Fibroblast of villous mesenchyme (primary cell): ENCODE data around the gene FOSL1. TPM values are rescaled to one million over a fixed set of nuclear protein-coding genes. Genes with fewer than 3 reads are reported as not detected.

Source experiments
- DNase-seq: peaks from one replicate; pipeline ENCODE4 v3.0.0-alpha.2; 2010; ENCODE audit warnings: low read depth
- H3K4me3 ChIP-seq: 2 replicates; pipeline ENCODE4 v1.5.1; 2011; ENCODE audit warnings: low read depth, mild to moderate bottlenecking, low read length
- total RNA-seq: library from RNA; depleted of rRNA; stranded (reverse); fragments of >200 nt; gene quantifications from 2 replicates; pipeline ENCODE4 v1.2.3, GENCODE V29; 2012
- TF ChIP-seq, protein P1 (sequence below): IDR thresholded peaks from 2 replicates; pipeline ENCODE4 v1.5.1; 2012; ENCODE audit warnings: low read depth, mild to moderate bottlenecking, low read length; ENCODE audit not compliant: insufficient read depth

Gene FOSL1
- total RNA-seq, 1 donor = 41.0 TPM

DNA sequence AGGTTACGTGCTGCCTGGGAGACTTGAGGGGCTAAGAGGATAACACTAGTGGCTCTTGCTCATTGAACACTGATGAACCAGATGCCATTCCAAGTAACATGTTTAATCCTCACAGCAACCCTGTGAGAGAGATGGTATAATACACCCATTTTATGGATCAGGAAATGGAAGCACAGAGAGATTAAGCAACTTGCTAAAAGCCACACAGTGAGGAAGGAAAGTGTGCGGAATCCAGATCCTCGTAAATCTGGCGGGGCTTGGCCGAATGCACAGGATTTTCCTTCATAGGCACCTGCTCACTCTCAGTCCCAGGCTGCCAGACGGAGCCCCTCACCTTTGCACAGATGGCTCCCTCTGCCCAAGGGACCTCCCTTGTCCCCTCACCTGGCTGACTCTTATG, 7.7 kb upstream of the FOSL1 start:
- TF ChIP-seq, protein P1, sequence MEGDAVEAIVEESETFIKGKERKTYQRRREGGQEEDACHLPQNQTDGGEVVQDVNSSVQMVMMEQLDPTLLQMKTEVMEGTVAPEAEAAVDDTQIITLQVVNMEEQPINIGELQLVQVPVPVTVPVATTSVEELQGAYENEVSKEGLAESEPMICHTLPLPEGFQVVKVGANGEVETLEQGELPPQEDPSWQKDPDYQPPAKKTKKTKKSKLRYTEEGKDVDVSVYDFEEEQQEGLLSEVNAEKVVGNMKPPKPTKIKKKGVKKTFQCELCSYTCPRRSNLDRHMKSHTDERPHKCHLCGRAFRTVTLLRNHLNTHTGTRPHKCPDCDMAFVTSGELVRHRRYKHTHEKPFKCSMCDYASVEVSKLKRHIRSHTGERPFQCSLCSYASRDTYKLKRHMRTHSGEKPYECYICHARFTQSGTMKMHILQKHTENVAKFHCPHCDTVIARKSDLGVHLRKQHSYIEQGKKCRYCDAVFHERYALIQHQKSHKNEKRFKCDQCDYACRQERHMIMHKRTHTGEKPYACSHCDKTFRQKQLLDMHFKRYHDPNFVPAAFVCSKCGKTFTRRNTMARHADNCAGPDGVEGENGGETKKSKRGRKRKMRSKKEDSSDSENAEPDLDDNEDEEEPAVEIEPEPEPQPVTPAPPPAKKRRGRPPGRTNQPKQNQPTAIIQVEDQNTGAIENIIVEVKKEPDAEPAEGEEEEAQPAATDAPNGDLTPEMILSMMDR = no peak
- no peak for DNase-seq
- H3K4me3 ChIP-seq = no peak overlapping the region

DNA sequence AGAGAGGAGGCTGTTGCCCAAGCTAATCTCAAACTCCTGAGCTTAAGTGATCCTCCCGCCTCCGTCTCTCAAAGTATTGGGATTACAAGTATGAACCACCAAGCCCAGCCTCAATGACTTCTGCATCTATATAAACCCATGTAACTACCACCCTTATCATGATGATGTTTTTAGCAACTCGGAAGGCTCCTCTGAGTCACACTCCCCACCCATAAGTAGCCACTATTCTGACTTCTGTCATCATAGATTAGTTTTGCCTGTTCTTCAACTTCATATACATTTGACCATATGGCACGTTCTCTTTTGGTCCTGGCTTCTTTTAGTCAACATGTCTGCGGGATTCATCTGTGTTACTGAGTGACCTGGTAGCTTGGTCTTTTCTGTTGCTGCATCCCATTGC, 6.4 kb upstream of the FOSL1 start:
- no peak overlapping the region for H3K4me3 ChIP-seq
- TF ChIP-seq, protein P1 = no peak
- no peak for DNase-seq

DNA sequence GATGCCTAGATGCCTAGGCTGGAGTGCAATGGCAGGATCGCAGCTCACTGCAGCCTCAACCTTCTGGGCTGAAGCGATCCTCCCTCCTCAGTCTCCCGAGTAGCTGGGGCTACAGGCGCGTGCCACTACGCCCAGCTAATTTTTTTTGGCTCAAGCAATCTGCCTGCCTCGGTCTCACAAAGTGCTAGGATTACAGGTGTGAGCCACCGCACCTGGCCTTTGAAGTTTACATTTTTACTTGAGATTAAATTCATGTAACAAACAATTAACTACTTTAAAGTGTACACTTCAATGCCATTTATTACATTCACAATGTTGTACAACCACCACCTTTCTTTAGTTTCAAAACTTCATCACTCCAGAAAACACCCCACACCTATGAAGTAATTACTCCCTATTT, 3.5 kb upstream of the FOSL1 start:
- DNase-seq = no peak
- TF ChIP-seq, protein P1 = no peak
- H3K4me3 ChIP-seq = no peak overlapping the region

DNA sequence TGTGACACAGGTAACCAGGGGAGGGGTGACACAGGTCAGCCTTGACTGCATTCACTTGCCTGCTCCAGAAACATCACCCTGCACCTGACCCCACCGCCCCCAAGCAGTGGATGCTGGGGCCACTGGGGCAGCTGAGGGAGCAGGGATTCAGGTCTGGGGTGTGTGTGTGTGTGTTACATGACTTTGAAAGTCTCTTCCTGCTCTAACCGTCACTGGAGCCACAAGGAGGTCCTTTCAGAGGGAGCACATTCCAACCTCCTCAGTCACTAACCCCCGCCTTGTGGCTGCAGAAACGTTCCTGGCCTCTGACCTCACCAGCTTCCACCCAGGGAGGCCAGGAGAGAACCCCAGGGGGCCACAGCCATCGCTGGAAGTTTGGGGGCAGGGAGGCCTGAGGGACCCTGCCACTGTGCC, 2.9 kb upstream of the FOSL1 start:
- no peak overlapping the region for H3K4me3 ChIP-seq
- DNase-seq = peak; percentile 76
- TF ChIP-seq, protein P1 = no peak

DNA sequence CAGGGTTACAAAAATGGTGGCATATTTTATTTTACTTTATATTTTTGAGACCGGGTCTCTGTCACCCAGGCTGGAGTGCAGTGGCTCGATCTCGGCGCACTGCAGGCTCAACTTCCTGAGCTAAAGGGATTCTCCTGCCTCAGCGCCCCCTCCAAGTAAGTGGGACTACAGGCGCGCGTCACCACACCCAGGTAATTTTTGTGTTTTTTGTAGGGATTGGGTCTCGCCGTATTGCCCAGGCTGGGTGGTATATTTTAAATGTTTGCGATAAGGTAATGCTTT, 652 bp upstream of the FOSL1 start:
- TF ChIP-seq, protein P1 = no peak
- DNase-seq = no peak
- H3K4me3 ChIP-seq = no peak overlapping the region

DNA sequence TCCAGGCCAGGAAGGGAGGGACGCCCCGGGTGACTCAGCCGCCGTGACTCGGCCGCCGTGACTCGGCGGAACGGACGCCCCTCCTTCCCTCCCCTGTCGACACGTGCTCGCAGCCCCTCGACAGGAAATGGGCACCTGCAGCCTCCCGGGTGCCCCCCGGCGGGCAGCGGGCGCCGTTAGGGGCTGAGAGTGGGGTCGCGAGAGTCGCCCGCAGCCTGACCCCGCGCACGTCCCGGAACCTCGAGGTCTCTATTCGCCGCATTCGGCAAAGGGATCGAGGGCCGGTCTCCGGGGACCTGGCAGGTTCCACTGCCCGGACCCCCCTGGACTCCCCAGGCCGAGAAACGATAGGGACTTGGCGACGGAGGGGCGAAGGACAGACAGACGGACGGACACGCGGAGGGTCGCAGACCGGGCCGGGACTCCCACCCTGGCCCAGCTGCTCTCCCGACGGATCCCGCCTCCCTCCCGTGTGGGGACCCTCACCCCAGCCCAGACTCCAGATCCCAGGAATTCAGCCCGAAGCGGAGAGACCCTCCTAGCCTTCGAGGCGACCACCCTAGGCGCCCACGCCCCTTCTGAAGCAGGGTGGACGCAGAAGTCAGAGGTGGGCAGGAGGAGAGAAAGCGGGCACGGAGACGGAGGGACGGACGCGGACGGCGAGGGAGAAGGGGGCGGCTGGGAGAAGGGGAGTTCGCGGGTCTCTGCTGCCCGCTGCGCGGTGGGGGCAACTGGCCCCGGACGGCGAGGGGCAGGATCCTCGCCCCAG, 648 bp downstream of the FOSL1 start:
- TF ChIP-seq, protein P1 = no peak
- peak; percentile 82 for DNase-seq
- peak overlapping the region; percentile 84 for H3K4me3 ChIP-seq

DNA sequence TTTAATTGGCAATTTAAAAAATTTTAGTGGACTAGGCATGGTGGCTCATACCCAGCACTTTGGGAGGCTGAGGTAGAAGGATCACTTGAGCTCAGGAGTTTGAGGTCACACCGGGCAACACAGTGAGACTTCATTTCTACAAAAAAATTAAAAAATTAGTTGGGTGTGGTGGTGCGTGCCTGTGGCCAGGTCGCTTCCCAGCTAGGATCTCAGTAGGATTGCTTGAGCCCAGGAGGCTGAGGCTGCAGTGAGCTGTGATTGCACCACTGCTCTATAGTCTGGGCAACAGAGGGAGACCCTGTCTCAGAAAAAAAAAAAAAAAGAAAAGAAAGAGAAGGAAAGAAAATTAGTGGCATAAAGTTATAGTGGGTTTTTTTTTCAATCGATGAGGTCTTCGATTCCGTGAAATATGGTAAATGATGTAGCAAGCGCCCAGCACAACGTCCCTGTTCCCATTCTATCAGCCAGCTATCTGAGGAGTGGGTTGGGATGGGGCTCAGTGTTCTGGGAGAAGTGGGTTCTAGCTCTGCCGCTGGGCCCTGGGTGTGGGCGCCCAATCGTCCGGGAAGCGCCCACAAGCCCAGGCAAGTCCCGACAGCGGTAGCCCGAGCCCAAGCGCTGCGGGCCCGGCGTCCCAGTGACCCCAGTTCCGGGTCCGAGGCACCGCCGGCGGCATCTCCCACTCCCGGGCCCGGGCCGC, 1.4 kb downstream of the FOSL1 start:
- no peak for DNase-seq
- TF ChIP-seq, protein P1 = no peak
- H3K4me3 ChIP-seq = peak overlapping the region; percentile 84
